Measurements from ENCODE around the gene APAF1.

DNA sequence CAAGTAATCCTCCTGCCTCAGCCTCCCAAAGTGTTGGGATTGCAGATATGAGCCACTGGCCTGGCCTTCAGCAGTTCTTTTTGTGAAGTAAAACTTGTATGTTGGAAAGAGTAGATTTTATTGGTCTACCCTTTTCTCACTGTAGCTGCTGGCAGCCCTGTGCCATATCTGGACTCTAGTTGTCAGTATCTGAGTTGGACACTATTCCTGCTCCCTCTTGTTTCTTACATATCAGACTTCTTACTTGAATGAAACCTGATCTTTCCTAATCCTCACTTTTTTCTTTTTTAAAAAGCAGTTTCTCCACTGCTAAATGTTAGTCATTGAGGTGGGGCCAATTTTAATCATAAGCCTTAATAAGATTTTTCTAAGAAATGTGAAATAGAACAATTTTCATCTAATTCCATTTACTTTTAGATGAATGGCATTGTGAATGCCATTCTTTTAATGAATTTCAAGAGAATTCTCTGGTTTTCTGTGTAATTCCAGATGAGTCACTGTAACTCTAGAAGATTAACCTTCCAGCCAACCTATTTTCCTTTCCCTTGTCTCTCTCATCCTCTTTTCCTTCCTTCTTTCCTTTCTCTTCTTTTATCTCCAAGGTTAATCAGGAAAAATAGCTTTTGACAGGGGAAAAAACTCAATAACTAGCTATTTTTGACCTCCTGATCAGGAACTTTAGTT lies 88.7 kb downstream of the APAF1 start:
- TF ChIP-seq, protein P1, sequence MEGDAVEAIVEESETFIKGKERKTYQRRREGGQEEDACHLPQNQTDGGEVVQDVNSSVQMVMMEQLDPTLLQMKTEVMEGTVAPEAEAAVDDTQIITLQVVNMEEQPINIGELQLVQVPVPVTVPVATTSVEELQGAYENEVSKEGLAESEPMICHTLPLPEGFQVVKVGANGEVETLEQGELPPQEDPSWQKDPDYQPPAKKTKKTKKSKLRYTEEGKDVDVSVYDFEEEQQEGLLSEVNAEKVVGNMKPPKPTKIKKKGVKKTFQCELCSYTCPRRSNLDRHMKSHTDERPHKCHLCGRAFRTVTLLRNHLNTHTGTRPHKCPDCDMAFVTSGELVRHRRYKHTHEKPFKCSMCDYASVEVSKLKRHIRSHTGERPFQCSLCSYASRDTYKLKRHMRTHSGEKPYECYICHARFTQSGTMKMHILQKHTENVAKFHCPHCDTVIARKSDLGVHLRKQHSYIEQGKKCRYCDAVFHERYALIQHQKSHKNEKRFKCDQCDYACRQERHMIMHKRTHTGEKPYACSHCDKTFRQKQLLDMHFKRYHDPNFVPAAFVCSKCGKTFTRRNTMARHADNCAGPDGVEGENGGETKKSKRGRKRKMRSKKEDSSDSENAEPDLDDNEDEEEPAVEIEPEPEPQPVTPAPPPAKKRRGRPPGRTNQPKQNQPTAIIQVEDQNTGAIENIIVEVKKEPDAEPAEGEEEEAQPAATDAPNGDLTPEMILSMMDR (IDR thresholded peaks at IDR 0.05), result no peak
- no peak for TF ChIP-seq POLR2A (IDR thresholded peaks at IDR 0.05)

All from lower leg skin (tissue), 3 donors.